ENCODE results near the gene GPR146.
"Not testable (repeated sequence)": the region's sequence is repeated elsewhere in the genome, so short reads cannot be mapped to it uniquely, and the experiment has no call there.

Gene GPR146

GRCh38 chr7:1060315-1061072 lies 16.1 kb downstream of the GPR146 start:
- DNase-seq, result no peak

- DNase-seq, result no peak
These were observed 16.8 kb downstream of the GPR146 start for GRCh38 chr7:1061180-1061579.

- DNase-seq, result no peak
These were observed 18.2 kb downstream of the GPR146 start for GRCh38 chr7:1062296-1063294.

GRCh38 chr7:1063361-1063760 lies 19.0 kb downstream of the GPR146 start:
- DNase-seq, result no peak

GRCh38 chr7:1064581-1064980 lies 20.2 kb downstream of the GPR146 start:
- no peak for DNase-seq

GRCh38 chr7:1065263-1065584 lies 20.9 kb downstream of the GPR146 start:
- no peak for DNase-seq

- DNase-seq, result peak; percentile 48
These were observed 21.4 kb downstream of the GPR146 start for GRCh38 chr7:1065585-1066241.

GRCh38 chr7:1066242-1066588 lies 21.9 kb downstream of the GPR146 start:
- no peak for DNase-seq

GRCh38 chr7:1068013-1068412 lies 23.7 kb downstream of the GPR146 start:
- no peak for DNase-seq

GRCh38 chr7:1068619-1069018 lies 24.3 kb downstream of the GPR146 start:
- DNase-seq, result no peak

- no peak for DNase-seq
These were observed 26.2 kb downstream of the GPR146 start for GRCh38 chr7:1070544-1071011.

- DNase-seq, result no peak
These were observed 27.4 kb downstream of the GPR146 start for GRCh38 chr7:1071731-1072254.

GRCh38 chr7:1073142-1073977 lies 29.0 kb downstream of the GPR146 start:
- DNase-seq, result no peak

GRCh38 chr7:1074018-1074417 lies 29.7 kb downstream of the GPR146 start:
- DNase-seq, result not testable (repeated sequence)

- DNase-seq, result no peak
These were observed 30.5 kb downstream of the GPR146 start for GRCh38 chr7:1074593-1075431.

GRCh38 chr7:1076184-1077072 lies 32.1 kb downstream of the GPR146 start:
- no peak for DNase-seq

- no peak for DNase-seq
These were observed 34.2 kb downstream of the GPR146 start for GRCh38 chr7:1078519-1078918.

- no peak for DNase-seq
These were observed 34.6 kb downstream of the GPR146 start for GRCh38 chr7:1078985-1079384.

- DNase-seq, result no peak
These were observed 35.2 kb downstream of the GPR146 start for GRCh38 chr7:1079546-1079945.

GRCh38 chr7:1080252-1080920 lies 36.0 kb downstream of the GPR146 start:
- no peak for DNase-seq

Measured in GF-D8 (cell line).